ENCODE data around the gene GEMIN5. TPM values are rescaled to one million over a fixed set of nuclear protein-coding genes. Genes with fewer than 3 reads are reported as not detected.
A peak's percentile ranks its signal among the peaks of the same experiment; 100 is the strongest.
"Not testable (repeated sequence)": the region's sequence is repeated elsewhere in the genome, so short reads cannot be mapped to it uniquely, and the experiment has no call there.

Gene GEMIN5
- total RNA-seq, 1 experiment from 2014 or later: 29.5 TPM

DNA sequence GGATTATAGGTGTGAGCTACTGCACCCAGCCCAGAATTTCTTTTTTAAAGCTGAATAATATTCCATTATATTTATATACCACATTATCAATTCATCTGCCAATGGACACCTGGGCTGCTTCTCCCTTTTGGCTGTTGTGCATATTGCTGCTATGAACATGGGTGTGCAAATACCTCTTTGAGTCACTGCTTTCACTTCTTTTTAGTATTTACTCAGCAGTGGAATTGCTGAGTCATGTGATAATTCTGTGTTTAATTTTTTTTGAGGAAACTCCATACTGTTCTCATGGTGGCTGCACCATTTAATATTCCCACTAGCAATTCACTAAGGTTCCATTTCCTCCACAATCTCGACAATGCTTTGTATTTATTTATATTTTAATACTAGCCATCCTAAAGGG, 39.4 kb upstream of the GEMIN5 start:
- ATAC-seq: no peak
- in situ Hi-C loops (cut with HindIII; ENCODE audit: low pct_unique_long_range_greater_than_20kb, low sequenced_read_pairs) (no loop called here), intact Hi-C loops (cut with micrococcal nuclease; ENCODE audit: unreplicated experiment) (no loop called here)
- no peak for DNase-seq (ENCODE audit: low read depth, low spot score)
- H3K27me3 ChIP-seq (ENCODE audit: control insufficient read depth, insufficient read depth, low read length): no peaks in the 10 kb centered on the region
- H3K4me3 ChIP-seq (ENCODE audit: low read depth in 2 of 2, low read length in 2 of 2): no peak overlapping the region
- no peak overlapping the region for H3K27ac ChIP-seq (ENCODE audit: low read length)
- TF ChIP-seq TCF7L2 (IDR thresholded peaks at IDR 0.05; ENCODE audit: low read depth, low read length) (no peak), SIN3A (IDR thresholded peaks at IDR 0.05; ENCODE audit: borderline replicate concordance, insufficient read depth, low read depth, low read length) (no peak), POLR2AphosphoS5 (IDR thresholded peaks at IDR 0.05; ENCODE audit: low read depth, low read length) (no peak)
- TF ChIP-seq, protein P1, sequence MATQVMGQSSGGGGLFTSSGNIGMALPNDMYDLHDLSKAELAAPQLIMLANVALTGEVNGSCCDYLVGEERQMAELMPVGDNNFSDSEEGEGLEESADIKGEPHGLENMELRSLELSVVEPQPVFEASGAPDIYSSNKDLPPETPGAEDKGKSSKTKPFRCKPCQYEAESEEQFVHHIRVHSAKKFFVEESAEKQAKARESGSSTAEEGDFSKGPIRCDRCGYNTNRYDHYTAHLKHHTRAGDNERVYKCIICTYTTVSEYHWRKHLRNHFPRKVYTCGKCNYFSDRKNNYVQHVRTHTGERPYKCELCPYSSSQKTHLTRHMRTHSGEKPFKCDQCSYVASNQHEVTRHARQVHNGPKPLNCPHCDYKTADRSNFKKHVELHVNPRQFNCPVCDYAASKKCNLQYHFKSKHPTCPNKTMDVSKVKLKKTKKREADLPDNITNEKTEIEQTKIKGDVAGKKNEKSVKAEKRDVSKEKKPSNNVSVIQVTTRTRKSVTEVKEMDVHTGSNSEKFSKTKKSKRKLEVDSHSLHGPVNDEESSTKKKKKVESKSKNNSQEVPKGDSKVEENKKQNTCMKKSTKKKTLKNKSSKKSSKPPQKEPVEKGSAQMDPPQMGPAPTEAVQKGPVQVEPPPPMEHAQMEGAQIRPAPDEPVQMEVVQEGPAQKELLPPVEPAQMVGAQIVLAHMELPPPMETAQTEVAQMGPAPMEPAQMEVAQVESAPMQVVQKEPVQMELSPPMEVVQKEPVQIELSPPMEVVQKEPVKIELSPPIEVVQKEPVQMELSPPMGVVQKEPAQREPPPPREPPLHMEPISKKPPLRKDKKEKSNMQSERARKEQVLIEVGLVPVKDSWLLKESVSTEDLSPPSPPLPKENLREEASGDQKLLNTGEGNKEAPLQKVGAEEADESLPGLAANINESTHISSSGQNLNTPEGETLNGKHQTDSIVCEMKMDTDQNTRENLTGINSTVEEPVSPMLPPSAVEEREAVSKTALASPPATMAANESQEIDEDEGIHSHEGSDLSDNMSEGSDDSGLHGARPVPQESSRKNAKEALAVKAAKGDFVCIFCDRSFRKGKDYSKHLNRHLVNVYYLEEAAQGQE (IDR thresholded peaks at IDR 0.05; ENCODE audit: insufficient read depth in 1 of 2, low read depth in 2 of 2, low read length in 1 of 2): no peak
- TF ChIP-seq, protein P2, sequence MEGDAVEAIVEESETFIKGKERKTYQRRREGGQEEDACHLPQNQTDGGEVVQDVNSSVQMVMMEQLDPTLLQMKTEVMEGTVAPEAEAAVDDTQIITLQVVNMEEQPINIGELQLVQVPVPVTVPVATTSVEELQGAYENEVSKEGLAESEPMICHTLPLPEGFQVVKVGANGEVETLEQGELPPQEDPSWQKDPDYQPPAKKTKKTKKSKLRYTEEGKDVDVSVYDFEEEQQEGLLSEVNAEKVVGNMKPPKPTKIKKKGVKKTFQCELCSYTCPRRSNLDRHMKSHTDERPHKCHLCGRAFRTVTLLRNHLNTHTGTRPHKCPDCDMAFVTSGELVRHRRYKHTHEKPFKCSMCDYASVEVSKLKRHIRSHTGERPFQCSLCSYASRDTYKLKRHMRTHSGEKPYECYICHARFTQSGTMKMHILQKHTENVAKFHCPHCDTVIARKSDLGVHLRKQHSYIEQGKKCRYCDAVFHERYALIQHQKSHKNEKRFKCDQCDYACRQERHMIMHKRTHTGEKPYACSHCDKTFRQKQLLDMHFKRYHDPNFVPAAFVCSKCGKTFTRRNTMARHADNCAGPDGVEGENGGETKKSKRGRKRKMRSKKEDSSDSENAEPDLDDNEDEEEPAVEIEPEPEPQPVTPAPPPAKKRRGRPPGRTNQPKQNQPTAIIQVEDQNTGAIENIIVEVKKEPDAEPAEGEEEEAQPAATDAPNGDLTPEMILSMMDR (IDR thresholded peaks at IDR 0.05): no peak
- H3K36me3 ChIP-seq (ENCODE audit: control insufficient read depth, insufficient read depth, low read length): no peaks in the 10 kb centered on the region
- ChIA-PET POLR2A (no interaction called here), CTCF (no interaction called here)
- no peaks in the 10 kb centered on the region for H3K9me3 ChIP-seq (ENCODE audit: control insufficient read depth, insufficient read depth, low read depth, low read length)
- no peaks in the 10 kb centered on the region for H3K4me1 ChIP-seq (ENCODE audit: control insufficient read depth, insufficient read depth, low read length)
- BruUV-seq (replicated peaks): no TSS peak

DNA sequence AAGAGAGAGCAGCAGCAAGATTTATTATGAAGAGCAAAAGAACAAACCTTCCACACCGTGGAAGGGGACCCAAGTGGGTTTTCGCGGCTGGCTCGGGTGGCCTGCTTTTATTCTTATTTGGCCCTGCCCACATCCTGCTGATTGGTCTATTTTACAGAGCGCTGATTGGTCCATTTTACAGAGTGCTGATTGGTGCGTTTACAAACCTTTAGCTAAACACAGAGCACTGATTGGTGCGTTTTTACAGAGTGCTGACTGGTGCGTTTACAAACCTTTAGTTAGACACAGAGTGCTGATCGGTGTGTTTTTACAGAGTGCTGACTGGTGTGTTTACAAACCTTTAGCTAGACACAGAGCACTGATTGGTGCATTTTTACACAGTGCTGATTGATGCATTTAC, 38.1 kb upstream of the GEMIN5 start:
- in situ Hi-C loops (cut with HindIII; ENCODE audit: low pct_unique_long_range_greater_than_20kb, low sequenced_read_pairs); DNase-seq (ENCODE audit: low read depth, low spot score); H3K36me3 ChIP-seq (ENCODE audit: control insufficient read depth, insufficient read depth, low read length); ATAC-seq; H3K4me3 ChIP-seq (ENCODE audit: low read depth in 2 of 2, low read length in 2 of 2); H3K27me3 ChIP-seq (ENCODE audit: control insufficient read depth, insufficient read depth, low read length); CTCF ChIA-PET; intact Hi-C loops (cut with micrococcal nuclease; ENCODE audit: unreplicated experiment); H3K27ac ChIP-seq (ENCODE audit: low read length); H3K4me1 ChIP-seq (ENCODE audit: control insufficient read depth, insufficient read depth, low read length); POLR2A ChIA-PET; H3K9me3 ChIP-seq (ENCODE audit: control insufficient read depth, insufficient read depth, low read depth, low read length); BruUV-seq (replicated peaks): not testable (repeated sequence)

DNA sequence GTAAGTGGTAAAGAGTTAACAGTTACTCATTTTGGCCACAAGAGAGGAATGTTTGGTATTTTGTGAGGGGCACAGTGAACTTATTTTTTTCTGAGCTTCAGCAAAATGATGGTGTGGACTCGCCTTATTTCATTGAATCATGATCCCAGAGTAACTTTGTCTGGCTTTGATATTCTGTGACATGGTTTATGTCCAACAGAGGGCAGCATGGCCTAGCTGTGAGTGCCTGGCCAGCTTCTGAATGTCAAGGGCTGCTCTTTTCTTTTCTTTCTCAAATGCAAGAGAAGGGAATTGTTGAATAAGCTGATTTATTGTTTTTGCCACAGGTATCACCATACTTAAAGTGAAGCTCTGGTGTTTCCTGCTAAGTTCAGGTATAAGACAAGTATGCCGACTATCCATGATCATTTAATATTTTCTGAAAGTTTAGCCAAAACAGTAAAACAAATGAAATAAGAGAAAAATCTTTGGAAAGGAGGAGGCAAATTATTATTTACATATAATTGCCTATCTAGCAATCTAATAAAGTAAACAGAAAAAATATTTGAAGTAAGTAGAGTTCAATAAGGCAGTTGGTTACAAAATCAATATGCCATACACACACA, 34.6 kb upstream of the GEMIN5 start:
- no peaks in the 10 kb centered on the region for H3K4me1 ChIP-seq (ENCODE audit: control insufficient read depth, insufficient read depth, low read length)
- H3K27me3 ChIP-seq (ENCODE audit: control insufficient read depth, insufficient read depth, low read length): no peaks in the 10 kb centered on the region
- H3K4me3 ChIP-seq (ENCODE audit: low read depth in 2 of 2, low read length in 2 of 2): no peak overlapping the region
- H3K9me3 ChIP-seq (ENCODE audit: control insufficient read depth, insufficient read depth, low read depth, low read length): no peaks in the 10 kb centered on the region
- intact Hi-C loops (cut with micrococcal nuclease; ENCODE audit: unreplicated experiment) (no loop called here), in situ Hi-C loops (cut with HindIII; ENCODE audit: low pct_unique_long_range_greater_than_20kb, low sequenced_read_pairs) (no loop called here)
- no peak overlapping the region for H3K27ac ChIP-seq (ENCODE audit: low read length)
- ChIA-PET POLR2A (no interaction called here), CTCF (interaction anchor here (0.9 to 1.5 kb wide), 4 partner anchors 16 to 438 kb away, joined by 5 to 9 read pairs (median 6); no protein-coding TSS in a partner anchor)
- H3K36me3 ChIP-seq (ENCODE audit: control insufficient read depth, insufficient read depth, low read length): no peaks in the 10 kb centered on the region; the same call in 1 of the 2 replicates
- peak; percentile 15 for DNase-seq (ENCODE audit: low read depth, low spot score)
- TF ChIP-seq POLR2AphosphoS5 (IDR thresholded peaks at IDR 0.05; ENCODE audit: low read depth, low read length) (no peak), TCF7L2 (IDR thresholded peaks at IDR 0.05; ENCODE audit: low read depth, low read length) (no peak), SIN3A (IDR thresholded peaks at IDR 0.05; ENCODE audit: borderline replicate concordance, insufficient read depth, low read depth, low read length) (no peak)
- TF ChIP-seq, protein P2 (IDR thresholded peaks at IDR 0.05): peak; percentile 79
- TF ChIP-seq, protein P1 (IDR thresholded peaks at IDR 0.05; ENCODE audit: insufficient read depth in 1 of 2, low read depth in 2 of 2, low read length in 1 of 2): no peak
- BruUV-seq (replicated peaks): no TSS peak
- ATAC-seq: peak; percentile 79; the same call in 1 of the 2 replicates

All from Panc1 (cell line).